GM10847 (cell line): Measurements from ENCODE around the gene LONP1.

Experiments used
- POLR2A ChIP-seq: IDR thresholded peaks from 2 replicates; pipeline ENCODE4 v1.6.1; 2011; ENCODE audit not compliant: insufficient read length; ENCODE audit errors: extremely low read depth

LONP1 gene

GRCh38 chr19:5687360-5688198 is 32.4 kb downstream of the LONP1 start:
- TF ChIP-seq POLR2A, result no peak

- TF ChIP-seq POLR2A, result no peak
Observed at GRCh38 chr19:5686647-5687359, 33.1 kb downstream of the LONP1 start.

- no peak for TF ChIP-seq POLR2A
Observed at GRCh38 chr19:5686326-5686646, 33.7 kb downstream of the LONP1 start.

GRCh38 chr19:5684694-5685430 is 35.1 kb downstream of the LONP1 start:
- no peak for TF ChIP-seq POLR2A

- no peak for TF ChIP-seq POLR2A
Observed at GRCh38 chr19:5683177-5683886, 36.6 kb downstream of the LONP1 start.

- TF ChIP-seq POLR2A, result no peak
Observed at GRCh38 chr19:5682107-5682482, 37.9 kb downstream of the LONP1 start.

GRCh38 chr19:5681391-5682106 is 38.4 kb downstream of the LONP1 start:
- TF ChIP-seq POLR2A, result no peak

GRCh38 chr19:5680437-5681368 is 39.2 kb downstream of the LONP1 start, which contains the start of the genes HSD11B1L and MICOS13:
HSD11B1L (plus strand) TSS chr19:5681027; CDS start chr19:5684833, 3,806 bp downstream.
MICOS13 (minus strand) TSS chr19:5680516; CDS start chr19:5680486, 30 bp downstream.
- peak; percentile 78 for TF ChIP-seq POLR2A

GRCh38 chr19:5680084-5680436 is 39.9 kb downstream of the LONP1 start:
- no peak for TF ChIP-seq POLR2A

- no peak for TF ChIP-seq POLR2A
Observed at GRCh38 chr19:5679289-5680083, 40.5 kb downstream of the LONP1 start.

GRCh38 chr19:5678071-5678718 is 41.8 kb downstream of the LONP1 start:
- TF ChIP-seq POLR2A, result no peak

- TF ChIP-seq POLR2A, result no peak
Observed at GRCh38 chr19:5677580-5677979, 42.4 kb downstream of the LONP1 start.
